Testis (tissue), 2 donors: ENCODE measurements around the gene LRAT.

Experiments
- CTCF ChIP-seq, 3 experiments: fragments of 450-650 bp in 2 of 3; fragments of 200-600 bp in 1 of 3; sonication (generic) in 1 of 3; IDR thresholded peaks; one replicate each; pipeline ENCODE4 v1.5.1; 2016 to 2019; ENCODE audit warnings: antibody characterized with exemption in 3 of 3, mild to moderate bottlenecking in 2 of 3, moderate library complexity in 1 of 3
- POLR2A ChIP-seq: fragments of 450-650 bp; IDR thresholded peaks from one replicate; pipeline ENCODE4 v1.6.1; 2017; ENCODE audit warnings: antibody characterized with exemption, mild to moderate bottlenecking, moderate library complexity

- TF ChIP-seq CTCF (IDR thresholded peaks at IDR 0.05) (no peak), POLR2A (no peak)
These were observed 12.0 kb upstream of the LRAT start for GRCh38 chr4:154731756-154732155.
